Gastroesophageal sphincter (tissue), 4 donors: ENCODE data around the gene TARP.
"Not testable (repeated sequence)": the region's sequence is repeated elsewhere in the genome, so short reads cannot be mapped to it uniquely, and the experiment has no call there.

Experiments used
- ATAC-seq: fragments of 150-250 bp; one replicate; pipeline ENCODE4 v1.9.1; 2016; ENCODE audit warnings: mild to moderate bottlenecking, moderate library complexity
- H3K27ac ChIP-seq, 4 donors: fragments of 200-600 bp; sonication (generic) in 3 of 4; 1 replicate in 3 of 4; 2 replicates in 1 of 4; pipeline ENCODE4 v1.5.1; 2016 to 2019
- H3K27me3 ChIP-seq: fragments of 200-600 bp; sonication (generic); one replicate; pipeline ENCODE4 v1.5.1; 2019
- H3K36me3 ChIP-seq, 2 donors: fragments of 200-600 bp; sonication (generic); one replicate each; pipeline ENCODE4 v1.5.1; 2019; ENCODE audit warnings: control low read depth in 1 of 2
- H3K4me1 ChIP-seq, 3 donors: fragments of 200-600 bp; sonication (generic); 1 replicate in 2 of 3; 2 replicates in 1 of 3; pipeline ENCODE4 v1.5.1; 2016 to 2019; ENCODE audit warnings: control low read depth in 2 of 3
- H3K4me3 ChIP-seq, 2 donors: fragments of 200-600 bp; sonication (generic); one replicate each; pipeline ENCODE4 v1.5.1; 2019; ENCODE audit warnings: mild to moderate bottlenecking in 1 of 2, moderate library complexity in 1 of 2
- H3K9me3 ChIP-seq, 3 donors: fragments of 200-600 bp; sonication (generic); one replicate each; pipeline ENCODE4 v1.5.1; 2017 to 2019; ENCODE audit warnings: control low read depth in 2 of 3
- CTCF ChIP-seq, 4 experiments: fragments of 200-600 bp in 2 of 4; fragments of 450-650 bp in 2 of 4; sonication (generic) in 1 of 4; IDR thresholded peaks; one replicate each; pipeline ENCODE4 v1.5.1; 2017 to 2019; ENCODE audit warnings: antibody characterized with exemption in 4 of 4, mild to moderate bottlenecking in 2 of 4, moderate library complexity in 2 of 4
- EP300 ChIP-seq: sonication (generic); formaldehyde crosslinking; IDR thresholded peaks from one replicate; pipeline ENCODE4 v1.6.1; 2017; ENCODE audit warnings: antibody characterized with exemption, mild to moderate bottlenecking
- POLR2A ChIP-seq, 2 donors: fragments of 450-650 bp; IDR thresholded peaks; one replicate each; pipeline ENCODE4 v1.6.1; 2017; ENCODE audit warnings: antibody characterized with exemption in 2 of 2, mild to moderate bottlenecking in 2 of 2, moderate library complexity in 1 of 2
- POLR2AphosphoS5 ChIP-seq: sonication (generic); formaldehyde crosslinking; IDR thresholded peaks from one replicate; pipeline ENCODE4 v1.6.1; 2017; ENCODE audit warnings: antibody characterized with exemption
- WGBS, 2 donors: methylation state at CpG; one replicate each; pipeline ENCODE4 v1.1.5; 2018; ENCODE audit warnings: low coverage in 1 of 2; 5-methylcytosine and 5-hydroxymethylcytosine counted together

TARP gene

GRCh38 chr7:38235606-38236005, 37.8 kb downstream of the TARP start:
- Histone ChIP-seq H3K4me1 (no peaks in the 10 kb centered on the region), H3K27me3 (no peaks in the 10 kb centered on the region), H3K9me3 (no peaks in the 10 kb centered on the region), H3K27ac (no peak overlapping the region), H3K4me3 (no peak overlapping the region), H3K36me3 (peaks cover 3 to 24% of the 10 kb centered on the region in 2 donors)
- ATAC-seq: no peak
- TF ChIP-seq CTCF (IDR thresholded peaks at IDR 0.05) (no peak), POLR2A (IDR thresholded peaks at IDR 0.05) (no peak), POLR2AphosphoS5 (no peak), EP300 (no peak)
- WGBS, 2 donors: 68 to 71% methylated on average over 2 to 4 of the region's 4 CpGs

- H3K9me3 ChIP-seq, H3K27me3 ChIP-seq, H3K4me3 ChIP-seq, H3K27ac ChIP-seq, H3K4me1 ChIP-seq, ATAC-seq: not testable (repeated sequence)
- H3K36me3 ChIP-seq: peaks cover 3 to 33% of the 10 kb centered on the region in 2 donors
- WGBS, 2 donors: 94 to 97% methylated on average over 6 to 8 of the region's 11 CpGs
These were observed 38.7 kb downstream of the TARP start for GRCh38 chr7:38234759-38235158.

GRCh38 chr7:38232502-38233366, 40.7 kb downstream of the TARP start:
- no peak for TF ChIP-seq CTCF (IDR thresholded peaks at IDR 0.05)
- no peak for TF ChIP-seq POLR2A (IDR thresholded peaks at IDR 0.05)
- TF ChIP-seq POLR2AphosphoS5: no peak
- TF ChIP-seq EP300: no peak
- WGBS, 2 donors: 63 to 65% methylated on average over 8 to 11 of the region's 11 CpGs
- no peak overlapping the region for H3K27ac ChIP-seq
- H3K36me3 ChIP-seq: peaks cover 7 to 53% of the 10 kb centered on the region in 2 donors
- no peak overlapping the region for H3K4me3 ChIP-seq
- H3K9me3 ChIP-seq: no peaks in the 10 kb centered on the region
- no peaks in the 10 kb centered on the region for H3K4me1 ChIP-seq
- no peaks in the 10 kb centered on the region for H3K27me3 ChIP-seq
- no peak for ATAC-seq

GRCh38 chr7:38229884-38230642, 43.4 kb downstream of the TARP start:
- TF ChIP-seq CTCF (IDR thresholded peaks at IDR 0.05): no peak
- TF ChIP-seq EP300: no peak
- no peak for TF ChIP-seq POLR2AphosphoS5
- Histone ChIP-seq H3K9me3 (no peaks in the 10 kb centered on the region), H3K27me3 (no peaks in the 10 kb centered on the region), H3K27ac (no peak overlapping the region), H3K4me3 (no peak overlapping the region), H3K4me1 (no peaks in the 10 kb centered on the region), H3K36me3 (peaks cover 7 to 67% of the 10 kb centered on the region in 2 donors)
- 78 to 80% methylated on average over 5 to 6 of the region's 6 CpGs for WGBS, 2 donors
- no peak for ATAC-seq

GRCh38 chr7:38229386-38229785, 44.0 kb downstream of the TARP start:
- H3K27ac ChIP-seq: no peak overlapping the region
- no peaks in the 10 kb centered on the region for H3K9me3 ChIP-seq
- 97% methylated on average over 6 of the region's 6 CpGs; no CpG with 5 or more reads in 1 of the 2 donors for WGBS, 2 donors
- TF ChIP-seq POLR2AphosphoS5 (no peak), EP300 (no peak), POLR2A (IDR thresholded peaks at IDR 0.05) (no peak), CTCF (IDR thresholded peaks at IDR 0.05) (no peak)
- no peaks in the 10 kb centered on the region for H3K27me3 ChIP-seq
- no peaks in the 10 kb centered on the region for H3K4me1 ChIP-seq
- H3K36me3 ChIP-seq: peaks cover 7 to 72% of the 10 kb centered on the region in 2 donors
- H3K4me3 ChIP-seq: no peak overlapping the region
- no peak for ATAC-seq
